GM18867 (cell line): ENCODE measurements around the gene ABCC8.

Experiments
- ATAC-seq: cut with Tn5 transposase; IDR thresholded peaks from one replicate; pipeline ENCODE4 v1.9.1; 2021; ENCODE audit warnings: mild to moderate bottlenecking, moderate library complexity; ENCODE audit not compliant: unreplicated experiment

The ABCC8 gene

GRCh38 chr11:17406082-17406817 lies 70.4 kb downstream of the ABCC8 start:
- no peak for ATAC-seq

- no peak for ATAC-seq
Observed at GRCh38 chr11:17405232-17406005, 71.2 kb downstream of the ABCC8 start.

GRCh38 chr11:17403980-17404759 lies 72.5 kb downstream of the ABCC8 start:
- no peak for ATAC-seq

GRCh38 chr11:17402486-17402885 lies 74.2 kb downstream of the ABCC8 start:
- ATAC-seq: no peak

- no peak for ATAC-seq
Observed at GRCh38 chr11:17401841-17402240, 74.8 kb downstream of the ABCC8 start.

GRCh38 chr11:17401316-17401715 lies 75.3 kb downstream of the ABCC8 start:
- no peak for ATAC-seq

- ATAC-seq: peak; percentile 85
Observed at GRCh38 chr11:17400048-17400775, 76.4 kb downstream of the ABCC8 start.

GRCh38 chr11:17399236-17399635 lies 77.4 kb downstream of the ABCC8 start:
- no peak for ATAC-seq

- no peak for ATAC-seq
Observed at GRCh38 chr11:17397311-17398002, 79.2 kb downstream of the ABCC8 start.

GRCh38 chr11:17396598-17397310 lies 79.9 kb downstream of the ABCC8 start:
- ATAC-seq: no peak

GRCh38 chr11:17395978-17396377 lies 80.7 kb downstream of the ABCC8 start:
- no peak for ATAC-seq

GRCh38 chr11:17395554-17395961 lies 81.1 kb downstream of the ABCC8 start:
- no peak for ATAC-seq

- no peak for ATAC-seq
Observed at GRCh38 chr11:17394743-17395390, 81.8 kb downstream of the ABCC8 start.

GRCh38 chr11:17393472-17393871 lies 83.2 kb downstream of the ABCC8 start:
- ATAC-seq: no peak

- ATAC-seq: no peak
Observed at GRCh38 chr11:17392872-17393271, 83.8 kb downstream of the ABCC8 start.

- ATAC-seq: no peak
Observed at GRCh38 chr11:17391493-17392355, 84.9 kb downstream of the ABCC8 start.

GRCh38 chr11:17389957-17390649 lies 86.5 kb downstream of the ABCC8 start:
- no peak for ATAC-seq
